GM12878 (cell line): ENCODE results near the gene TLL2. TPM values are rescaled to one million over a fixed set of nuclear protein-coding genes. Genes with fewer than 3 reads are reported as not detected.

ENCODE experiments used
- CHD2 ChIP-seq: IDR thresholded peaks from 2 replicates; pipeline ENCODE4 v1.6.1; 2011; ENCODE audit warnings: low read depth, low read length, improper control_type of control experiment, borderline replicate concordance
- NFYA ChIP-seq: IDR thresholded peaks from 2 replicates; pipeline ENCODE4 v1.6.1; 2011; ENCODE audit warnings: low read depth, mild to moderate bottlenecking, low read length, improper control_type of control experiment, borderline replicate concordance
- SREBF1 ChIP-seq: IDR thresholded peaks from 2 replicates; pipeline ENCODE4 v1.6.1; 2012; ENCODE audit warnings: mild to moderate bottlenecking, low read length
- TCF12 ChIP-seq: IDR thresholded peaks from 2 replicates; pipeline ENCODE4 v1.6.1; 2011; ENCODE audit warnings: low read depth, mild to moderate bottlenecking, low read length
- polyA plus RNA-seq, 11 experiments: library from polyadenylated mRNA; depleted of rRNA in 4 of 11; unstranded in 6 of 11; stranded (reverse) in 5 of 11; fragments of >200 nt; fragmentation: Nextera tagmentation in 4 of 11; fragmentation: Illumina TruSeq in 1 of 11; extraction: Ambion mirVana in 4 of 11; extraction: Trizol in 1 of 11; gene quantifications; 1 replicate in 1 of 11; 2 replicates in 10 of 11; pipeline versions ENCODE4 v1.2.1 to v1.2.3, GENCODE V29; 2011 to 2016; ENCODE audit warnings: inconsistent platforms in 2 of 11, missing spikeins in 2 of 11, low read depth in 1 of 11
- total RNA-seq, 4 experiments: library from RNA; depleted of rRNA in 3 of 4; stranded (reverse); fragments of >200 nt in 3 of 4; fragmentation: Illumina TruSeq in 1 of 4; extraction: Trizol in 1 of 4; gene quantifications; 2 replicates each; pipeline versions ENCODE4 v1.2.1 to v1.2.3, GENCODE V29; 2013 to 2021
- TF ChIP-seq, protein P1 (sequence below): fragments of 450-650 bp; IDR thresholded peaks from 2 replicates; pipeline ENCODE4 v1.6.1; 2017; ENCODE audit warnings: mild to moderate bottlenecking, moderate library complexity
- TF ChIP-seq, protein P2 (sequence below): fragments of 450-650 bp; IDR thresholded peaks from 2 replicates; pipeline ENCODE4 v1.6.1; 2016; ENCODE audit warnings: mild to moderate bottlenecking
- TF ChIP-seq, protein P3 (sequence below): fragments of 450-650 bp; formaldehyde crosslinking; IDR thresholded peaks from 2 replicates; pipeline ENCODE4 v1.5.0; 2022; ENCODE audit warnings: mild to moderate bottlenecking, missing genetic modification characterization

Gene TLL2
- total and polyA plus RNA-seq, 10 of the 15 experiments (the other 5 are each of a cell fraction or from before 2014, with no cell fraction given): 0.02 to 2.1 (median 0.52) TPM

DNA sequence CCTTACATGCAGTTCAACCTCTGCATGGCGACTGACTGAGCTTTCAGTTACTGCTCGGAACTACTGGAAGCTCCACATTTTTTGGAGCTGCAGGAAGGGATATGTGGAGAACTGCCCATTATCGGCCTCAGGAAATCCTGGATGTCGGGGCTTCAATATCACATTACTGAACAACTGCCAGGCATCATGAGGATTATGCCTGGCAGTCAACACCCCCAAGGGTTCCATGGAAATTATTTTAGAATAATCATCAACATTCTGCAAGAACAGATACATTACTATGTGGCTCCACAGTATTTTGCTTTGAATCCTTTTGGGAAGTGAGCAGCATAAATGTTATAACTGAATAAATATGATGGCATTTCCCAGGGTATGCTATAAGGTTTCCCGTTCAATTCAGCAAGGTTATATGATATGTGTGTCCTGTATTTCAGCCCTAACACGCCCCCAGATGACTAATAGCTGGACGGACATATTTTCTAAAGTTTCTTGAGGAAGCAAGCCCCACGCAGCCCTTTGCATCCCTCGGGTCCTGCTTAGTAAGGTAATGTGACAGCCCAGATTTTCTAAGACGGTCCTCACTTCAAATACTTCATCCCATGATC, 101.9 kb downstream of the TLL2 start (continued):
- TF ChIP-seq NFYA (no peak), SREBF1 (no peak), TCF12 (no peak), CHD2 (no peak)
- TF ChIP-seq, protein P1, sequence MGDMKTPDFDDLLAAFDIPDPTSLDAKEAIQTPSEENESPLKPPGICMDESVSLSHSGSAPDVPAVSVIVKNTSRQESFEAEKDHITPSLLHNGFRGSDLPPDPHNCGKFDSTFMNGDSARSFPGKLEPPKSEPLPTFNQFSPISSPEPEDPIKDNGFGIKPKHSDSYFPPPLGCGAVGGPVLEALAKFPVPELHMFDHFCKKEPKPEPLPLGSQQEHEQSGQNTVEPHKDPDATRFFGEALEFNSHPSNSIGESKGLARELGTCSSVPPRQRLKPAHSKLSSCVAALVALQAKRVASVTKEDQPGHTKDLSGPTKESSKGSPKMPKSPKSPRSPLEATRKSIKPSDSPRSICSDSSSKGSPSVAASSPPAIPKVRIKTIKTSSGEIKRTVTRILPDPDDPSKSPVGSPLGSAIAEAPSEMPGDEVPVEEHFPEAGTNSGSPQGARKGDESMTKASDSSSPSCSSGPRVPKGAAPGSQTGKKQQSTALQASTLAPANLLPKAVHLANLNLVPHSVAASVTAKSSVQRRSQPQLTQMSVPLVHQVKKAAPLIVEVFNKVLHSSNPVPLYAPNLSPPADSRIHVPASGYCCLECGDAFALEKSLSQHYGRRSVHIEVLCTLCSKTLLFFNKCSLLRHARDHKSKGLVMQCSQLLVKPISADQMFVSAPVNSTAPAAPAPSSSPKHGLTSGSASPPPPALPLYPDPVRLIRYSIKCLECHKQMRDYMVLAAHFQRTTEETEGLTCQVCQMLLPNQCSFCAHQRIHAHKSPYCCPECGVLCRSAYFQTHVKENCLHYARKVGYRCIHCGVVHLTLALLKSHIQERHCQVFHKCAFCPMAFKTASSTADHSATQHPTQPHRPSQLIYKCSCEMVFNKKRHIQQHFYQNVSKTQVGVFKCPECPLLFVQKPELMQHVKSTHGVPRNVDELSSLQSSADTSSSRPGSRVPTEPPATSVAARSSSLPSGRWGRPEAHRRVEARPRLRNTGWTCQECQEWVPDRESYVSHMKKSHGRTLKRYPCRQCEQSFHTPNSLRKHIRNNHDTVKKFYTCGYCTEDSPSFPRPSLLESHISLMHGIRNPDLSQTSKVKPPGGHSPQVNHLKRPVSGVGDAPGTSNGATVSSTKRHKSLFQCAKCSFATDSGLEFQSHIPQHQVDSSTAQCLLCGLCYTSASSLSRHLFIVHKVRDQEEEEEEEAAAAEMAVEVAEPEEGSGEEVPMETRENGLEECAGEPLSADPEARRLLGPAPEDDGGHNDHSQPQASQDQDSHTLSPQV: no peak
- TF ChIP-seq, protein P2, sequence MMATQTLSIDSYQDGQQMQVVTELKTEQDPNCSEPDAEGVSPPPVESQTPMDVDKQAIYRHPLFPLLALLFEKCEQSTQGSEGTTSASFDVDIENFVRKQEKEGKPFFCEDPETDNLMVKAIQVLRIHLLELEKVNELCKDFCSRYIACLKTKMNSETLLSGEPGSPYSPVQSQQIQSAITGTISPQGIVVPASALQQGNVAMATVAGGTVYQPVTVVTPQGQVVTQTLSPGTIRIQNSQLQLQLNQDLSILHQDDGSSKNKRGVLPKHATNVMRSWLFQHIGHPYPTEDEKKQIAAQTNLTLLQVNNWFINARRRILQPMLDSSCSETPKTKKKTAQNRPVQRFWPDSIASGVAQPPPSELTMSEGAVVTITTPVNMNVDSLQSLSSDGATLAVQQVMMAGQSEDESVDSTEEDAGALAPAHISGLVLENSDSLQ: no peak
- TF ChIP-seq, protein P3, sequence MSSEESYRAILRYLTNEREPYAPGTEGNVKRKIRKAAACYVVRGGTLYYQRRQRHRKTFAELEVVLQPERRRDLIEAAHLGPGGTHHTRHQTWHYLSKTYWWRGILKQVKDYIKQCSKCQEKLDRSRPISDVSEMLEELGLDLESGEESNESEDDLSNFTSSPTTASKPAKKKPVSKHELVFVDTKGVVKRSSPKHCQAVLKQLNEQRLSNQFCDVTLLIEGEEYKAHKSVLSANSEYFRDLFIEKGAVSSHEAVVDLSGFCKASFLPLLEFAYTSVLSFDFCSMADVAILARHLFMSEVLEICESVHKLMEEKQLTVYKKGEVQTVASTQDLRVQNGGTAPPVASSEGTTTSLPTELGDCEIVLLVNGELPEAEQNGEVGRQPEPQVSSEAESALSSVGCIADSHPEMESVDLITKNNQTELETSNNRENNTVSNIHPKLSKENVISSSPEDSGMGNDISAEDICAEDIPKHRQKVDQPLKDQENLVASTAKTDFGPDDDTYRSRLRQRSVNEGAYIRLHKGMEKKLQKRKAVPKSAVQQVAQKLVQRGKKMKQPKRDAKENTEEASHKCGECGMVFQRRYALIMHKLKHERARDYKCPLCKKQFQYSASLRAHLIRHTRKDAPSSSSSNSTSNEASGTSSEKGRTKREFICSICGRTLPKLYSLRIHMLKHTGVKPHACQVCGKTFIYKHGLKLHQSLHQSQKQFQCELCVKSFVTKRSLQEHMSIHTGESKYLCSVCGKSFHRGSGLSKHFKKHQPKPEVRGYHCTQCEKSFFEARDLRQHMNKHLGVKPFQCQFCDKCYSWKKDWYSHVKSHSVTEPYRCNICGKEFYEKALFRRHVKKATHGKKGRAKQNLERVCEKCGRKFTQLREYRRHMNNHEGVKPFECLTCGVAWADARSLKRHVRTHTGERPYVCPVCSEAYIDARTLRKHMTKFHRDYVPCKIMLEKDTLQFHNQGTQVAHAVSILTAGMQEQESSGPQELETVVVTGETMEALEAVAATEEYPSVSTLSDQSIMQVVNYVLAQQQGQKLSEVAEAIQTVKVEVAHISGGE (CRISPR knock-in tag): no peak
